GM18502 (cell line): ENCODE results near the gene TAF1B.

Source experiments
- ATAC-seq: cut with Tn5 transposase; IDR thresholded peaks from one replicate; pipeline ENCODE4 v1.9.1; 2021; ENCODE audit warnings: mild to moderate bottlenecking; ENCODE audit not compliant: unreplicated experiment, poor library complexity

Gene TAF1B

DNA sequence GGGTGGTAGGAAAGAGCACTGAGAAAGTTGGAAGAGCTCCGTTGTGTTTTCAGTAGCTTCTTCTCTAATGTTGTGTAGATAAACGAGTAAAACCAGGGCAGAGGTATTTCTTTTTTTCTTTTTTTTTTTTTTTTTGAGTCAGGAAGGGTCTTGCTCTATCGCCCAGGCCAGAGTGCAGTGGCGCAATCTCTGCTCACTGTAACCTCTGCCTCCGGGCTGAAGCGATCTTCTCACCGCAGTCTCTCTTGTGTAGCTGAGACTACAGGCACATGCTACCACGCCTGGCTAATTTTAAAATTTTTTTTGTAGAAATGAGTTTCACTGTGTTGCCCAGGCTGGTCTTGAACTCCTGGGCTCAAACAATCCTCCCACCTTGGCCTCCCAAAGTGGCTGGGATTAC lies 114.8 kb downstream of the TAF1B start:
- no peak for ATAC-seq

DNA sequence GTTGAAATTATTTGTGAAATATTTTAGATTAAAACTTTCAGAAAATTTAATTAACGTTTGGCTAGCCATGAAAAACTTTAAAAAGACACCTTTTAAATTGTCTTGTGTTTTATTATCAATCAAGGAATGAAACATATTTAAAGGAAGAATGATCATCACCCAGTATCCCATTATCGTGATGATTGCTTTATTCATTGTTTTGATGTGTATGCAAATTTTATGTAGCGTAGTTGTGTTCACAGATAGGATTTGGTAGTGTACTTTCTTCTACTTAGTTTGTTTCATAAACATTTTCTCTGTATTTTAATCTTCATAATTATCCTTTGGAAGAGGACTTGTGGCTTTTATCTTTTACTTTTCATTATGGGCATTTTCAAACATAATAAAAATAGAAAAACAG lies 116.0 kb downstream of the TAF1B start:
- no peak for ATAC-seq

DNA sequence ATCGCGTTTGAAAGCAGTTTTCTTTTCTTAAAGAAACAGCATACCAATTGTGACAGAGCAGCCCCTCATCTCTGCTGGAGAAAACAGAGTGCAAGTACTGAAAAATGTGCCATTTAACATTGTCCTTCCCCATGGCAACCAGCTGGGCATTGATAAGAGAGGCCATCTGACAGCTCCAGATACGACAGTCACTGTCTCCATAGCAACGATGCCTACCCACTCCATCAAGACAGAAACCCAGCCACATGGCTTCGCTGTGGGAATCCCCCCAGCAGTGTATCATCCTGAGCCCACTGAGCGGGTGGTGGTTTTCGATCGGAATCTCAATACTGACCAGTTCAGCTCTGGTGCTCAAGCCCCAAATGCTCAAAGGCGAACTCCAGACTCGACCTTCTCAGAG lies 117.7 kb downstream of the TAF1B start:
- ATAC-seq: no peak

DNA sequence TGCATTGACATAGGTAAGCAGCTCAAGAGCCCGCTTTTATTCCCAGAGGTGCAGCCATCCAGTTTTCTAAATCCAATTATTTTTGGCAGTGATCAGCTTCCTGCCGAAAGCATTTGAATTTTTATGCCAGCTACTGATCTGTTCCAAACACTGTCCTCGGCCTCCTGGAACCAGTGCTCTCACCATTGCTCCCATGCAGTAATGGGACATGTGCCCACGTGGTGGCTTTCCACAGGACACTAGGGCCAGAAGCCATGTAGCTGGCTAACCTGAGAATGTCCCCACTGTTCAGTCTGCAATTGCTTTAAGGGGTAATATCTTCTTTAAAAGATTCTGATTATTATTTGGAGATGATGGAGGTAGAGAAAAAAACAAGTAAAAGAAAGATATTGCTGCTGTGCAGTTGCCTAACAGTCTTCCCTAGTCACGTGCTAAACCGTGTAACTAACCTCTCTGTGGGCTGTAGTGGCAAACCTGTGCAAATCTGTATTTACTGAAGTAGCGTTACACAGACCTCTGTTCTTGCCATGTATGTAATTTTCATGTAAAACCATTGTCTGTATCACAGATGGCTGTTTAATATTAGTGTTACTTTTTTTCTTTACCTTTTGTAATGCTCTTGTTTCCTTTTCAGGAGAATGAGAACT lies 121.2 kb downstream of the TAF1B start:
- ATAC-seq: no peak

DNA sequence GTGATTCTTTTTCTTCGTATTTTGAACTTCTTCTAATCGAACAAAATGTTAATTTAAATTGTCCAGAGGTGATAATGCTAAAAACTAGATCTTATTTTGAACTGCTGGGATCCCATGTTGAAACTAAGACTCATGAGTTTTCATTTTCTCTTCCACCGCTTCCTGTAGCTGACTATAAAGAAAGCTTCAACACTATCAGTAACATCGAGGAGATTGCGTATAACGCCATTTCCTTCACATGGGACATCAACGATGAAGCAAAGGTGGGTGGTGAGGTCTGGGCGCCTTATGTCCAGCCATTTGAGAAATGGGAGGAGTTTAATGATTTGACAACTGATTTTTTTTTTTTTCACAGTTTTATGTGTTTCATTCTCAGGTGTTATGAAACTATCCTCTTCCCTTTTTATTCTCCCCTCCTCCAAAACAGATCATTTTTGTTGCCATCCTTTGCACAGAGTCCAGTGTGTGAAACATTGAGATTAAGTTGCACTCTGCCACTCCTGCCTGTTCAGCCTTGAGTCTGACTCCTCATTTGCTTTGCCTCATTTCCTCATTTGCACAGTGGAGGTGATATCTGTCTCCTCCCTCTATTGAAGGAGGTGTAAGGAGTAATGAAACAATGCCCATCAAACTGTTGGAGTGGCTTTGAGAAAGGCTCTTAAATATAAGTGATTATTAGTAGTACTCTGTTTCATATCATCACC lies 122.0 kb downstream of the TAF1B start:
- no peak for ATAC-seq

DNA sequence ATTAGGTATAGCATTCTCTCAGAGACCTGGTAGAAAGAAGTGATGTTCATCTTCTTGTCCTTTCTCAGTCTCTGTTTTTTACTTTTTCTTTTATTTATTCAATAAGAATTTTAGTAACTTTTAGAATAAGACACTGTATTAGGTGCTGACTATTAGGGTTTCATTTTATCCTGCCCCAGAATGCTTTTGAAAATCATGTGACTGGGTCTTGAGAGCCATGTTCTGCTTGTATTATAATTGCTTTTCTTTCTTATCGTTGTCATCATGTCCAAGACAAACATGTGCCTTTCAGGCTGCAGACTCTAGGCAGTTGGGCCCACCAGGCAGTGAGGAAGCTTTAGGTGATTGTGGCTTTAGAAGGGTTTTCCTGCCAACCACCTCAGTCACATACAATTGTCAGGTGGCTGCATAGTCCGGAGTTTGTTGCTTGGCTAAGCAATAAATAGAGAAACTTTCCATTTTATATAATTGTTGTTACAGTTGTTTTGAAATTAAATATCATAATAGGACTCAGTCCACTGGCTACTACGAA lies 123.3 kb downstream of the TAF1B start:
- ATAC-seq: no peak

DNA sequence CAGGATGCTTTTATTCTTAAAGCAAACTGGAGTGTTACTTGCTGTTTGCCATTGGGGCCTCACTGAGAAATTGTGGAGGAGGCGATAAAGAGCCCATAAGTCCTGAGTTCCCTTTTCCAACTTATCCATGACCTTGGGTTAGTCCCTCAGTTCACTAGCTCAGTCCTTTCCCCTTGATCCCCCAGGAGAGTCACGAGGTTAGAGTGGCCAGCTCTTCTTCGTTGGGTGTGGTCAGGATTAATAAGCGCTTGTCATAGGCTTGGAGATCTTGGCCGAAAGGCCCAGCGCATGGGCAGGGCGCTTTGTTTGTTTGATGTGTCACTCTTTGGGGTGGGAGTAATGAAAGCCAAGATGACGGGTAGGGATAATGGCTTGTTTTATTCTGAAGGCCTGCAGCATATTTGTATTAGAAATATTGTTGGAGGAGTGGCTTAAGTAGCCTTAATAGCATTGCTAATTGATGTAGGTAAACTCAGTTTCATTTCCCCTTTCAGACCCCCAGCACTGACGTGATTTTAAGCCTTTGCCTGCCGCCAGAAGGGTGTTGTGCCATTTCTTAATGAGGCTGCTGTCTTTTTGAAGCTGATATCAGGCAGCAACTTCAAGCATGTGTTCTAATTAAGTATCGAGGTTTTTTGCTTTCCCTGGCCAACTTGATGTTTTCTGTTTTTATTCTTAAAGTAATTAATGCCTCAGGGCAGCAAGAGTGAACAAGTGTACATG lies 123.9 kb downstream of the TAF1B start:
- ATAC-seq: peak; percentile 80

DNA sequence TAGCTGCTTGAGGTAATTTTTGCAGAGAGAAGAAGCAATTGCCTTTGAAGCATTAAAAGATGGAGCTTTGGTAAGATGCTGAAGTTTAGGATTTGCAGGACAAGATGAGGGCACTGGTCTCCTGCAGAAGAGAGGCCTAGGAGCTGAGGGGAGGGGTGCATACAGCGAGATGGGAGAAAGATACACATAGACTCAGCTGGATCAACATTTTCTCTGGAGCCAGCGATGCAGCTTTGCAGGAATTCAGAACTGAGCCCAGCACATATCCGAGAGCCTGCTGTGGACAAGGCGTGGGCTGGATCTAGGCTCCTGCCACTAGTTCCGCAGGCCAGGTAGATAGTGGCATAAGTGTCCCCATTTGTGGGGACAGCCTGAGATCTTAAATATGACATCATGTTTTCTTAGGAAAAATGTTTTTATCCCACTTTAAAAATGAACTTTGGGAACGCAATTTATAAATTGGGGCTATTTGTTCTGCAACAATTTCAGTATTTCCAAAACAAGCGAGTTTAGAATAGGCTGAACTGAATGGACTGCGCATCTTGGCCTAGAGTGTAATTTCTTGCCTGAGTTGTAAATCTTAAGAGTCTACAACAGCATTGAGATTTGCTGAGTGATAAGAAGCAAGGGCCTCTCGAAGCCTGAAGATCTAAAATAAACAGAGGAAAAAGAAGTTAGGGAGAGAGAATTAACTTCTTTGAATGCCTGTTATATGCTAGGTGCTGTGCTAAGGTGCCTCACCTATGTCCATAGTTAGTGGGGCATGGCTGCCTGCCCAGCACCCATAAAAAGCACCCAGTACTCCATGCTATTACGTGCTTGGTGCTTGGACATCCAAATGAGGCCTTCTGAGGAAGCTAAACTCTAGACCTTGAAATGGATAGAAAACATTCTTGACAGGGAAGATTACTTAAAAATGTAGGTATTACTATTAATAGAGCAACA lies 125.6 kb downstream of the TAF1B start:
- no peak for ATAC-seq

DNA sequence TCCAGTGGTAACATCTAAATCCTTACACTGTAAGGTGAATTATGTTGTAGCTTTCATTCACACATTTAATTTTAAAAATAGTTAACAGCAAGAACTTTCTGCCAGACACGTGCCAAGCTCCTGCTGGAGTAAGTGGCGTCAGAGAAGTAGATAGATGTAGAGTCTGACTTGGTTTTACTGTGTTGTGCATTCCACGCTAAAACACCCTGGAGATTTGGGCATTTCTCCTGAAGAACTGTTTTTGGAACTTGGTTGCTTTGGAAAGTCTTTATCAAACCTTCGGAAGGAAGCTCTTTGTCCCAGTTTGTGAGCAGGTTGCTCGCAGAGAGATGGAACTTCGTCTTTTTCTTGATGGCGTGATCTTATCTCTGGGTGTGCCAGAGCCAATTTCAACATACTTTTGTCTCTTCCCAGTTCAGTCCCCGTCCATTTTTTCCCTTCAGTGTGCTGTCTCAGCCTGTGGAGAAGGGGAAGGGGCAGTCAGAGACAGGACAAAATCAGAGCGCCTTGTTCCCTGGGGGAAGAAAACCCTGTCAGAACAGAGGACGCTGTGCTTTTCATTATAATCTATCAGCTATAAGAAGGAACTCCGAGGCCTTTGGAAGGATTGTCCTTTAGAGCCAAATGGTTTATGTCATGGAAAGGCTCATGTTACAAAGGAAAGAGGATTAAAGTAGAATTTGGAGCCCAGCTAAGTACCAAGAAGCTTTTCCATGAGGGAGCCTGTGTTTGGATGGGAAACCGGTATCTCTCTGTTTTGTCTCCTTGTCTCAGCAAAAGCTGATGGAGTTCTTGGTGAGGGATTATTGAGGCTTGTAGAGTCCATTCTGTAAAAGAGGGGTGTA lies 127.1 kb downstream of the TAF1B start:
- no peak for ATAC-seq

DNA sequence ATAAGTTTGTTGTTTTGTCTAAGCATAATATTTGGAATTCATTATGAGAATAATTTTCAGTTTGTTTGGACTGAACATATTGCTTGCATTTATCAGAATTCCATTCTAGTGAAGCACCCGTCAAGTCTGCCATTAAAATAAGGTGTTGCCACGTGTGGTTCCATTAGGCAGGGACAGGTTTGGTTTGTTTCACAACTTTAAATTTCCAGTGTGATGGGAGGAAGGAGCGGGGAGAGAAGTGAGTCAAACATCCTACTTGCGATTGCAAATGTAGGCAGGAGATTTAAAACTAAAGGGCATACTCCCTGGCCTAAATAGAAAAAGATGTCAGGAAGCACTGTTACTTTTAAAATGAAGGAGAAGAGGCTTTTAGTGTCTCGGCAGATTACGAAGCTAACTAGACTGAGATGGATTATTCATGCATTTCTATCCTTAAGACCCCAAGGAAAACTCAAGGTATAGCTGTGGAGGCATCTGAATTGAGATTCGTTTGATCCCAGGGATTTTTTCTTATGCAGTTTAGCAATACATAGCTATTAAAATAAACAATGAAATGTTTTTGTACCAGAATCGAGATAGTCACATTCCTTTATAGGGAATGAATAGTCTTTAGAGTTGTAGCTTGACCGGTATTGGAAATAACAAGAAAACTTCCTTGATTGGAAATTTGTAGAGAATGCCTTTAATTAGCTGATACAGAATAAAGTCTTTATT lies 128.0 kb downstream of the TAF1B start:
- no peak for ATAC-seq

DNA sequence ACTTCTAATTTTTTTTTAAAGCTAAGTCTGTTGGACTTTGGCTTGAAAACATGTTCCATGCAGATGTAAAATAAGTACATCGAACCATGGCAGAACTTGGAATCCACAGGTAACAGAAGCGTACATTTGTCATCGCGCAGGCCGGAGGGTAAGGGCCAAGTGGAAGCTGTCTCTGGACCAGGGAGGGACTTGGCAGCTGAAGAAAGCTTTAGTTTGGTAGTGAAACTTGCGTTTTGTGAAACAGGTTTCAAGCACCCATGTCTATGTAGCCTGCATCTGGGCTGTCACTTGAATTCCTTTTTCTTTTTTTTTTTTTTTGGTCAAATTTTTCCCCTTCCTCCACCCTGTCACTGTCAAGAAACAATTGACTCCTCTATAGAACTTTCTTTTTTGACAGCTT lies 128.6 kb downstream of the TAF1B start:
- ATAC-seq: no peak

DNA sequence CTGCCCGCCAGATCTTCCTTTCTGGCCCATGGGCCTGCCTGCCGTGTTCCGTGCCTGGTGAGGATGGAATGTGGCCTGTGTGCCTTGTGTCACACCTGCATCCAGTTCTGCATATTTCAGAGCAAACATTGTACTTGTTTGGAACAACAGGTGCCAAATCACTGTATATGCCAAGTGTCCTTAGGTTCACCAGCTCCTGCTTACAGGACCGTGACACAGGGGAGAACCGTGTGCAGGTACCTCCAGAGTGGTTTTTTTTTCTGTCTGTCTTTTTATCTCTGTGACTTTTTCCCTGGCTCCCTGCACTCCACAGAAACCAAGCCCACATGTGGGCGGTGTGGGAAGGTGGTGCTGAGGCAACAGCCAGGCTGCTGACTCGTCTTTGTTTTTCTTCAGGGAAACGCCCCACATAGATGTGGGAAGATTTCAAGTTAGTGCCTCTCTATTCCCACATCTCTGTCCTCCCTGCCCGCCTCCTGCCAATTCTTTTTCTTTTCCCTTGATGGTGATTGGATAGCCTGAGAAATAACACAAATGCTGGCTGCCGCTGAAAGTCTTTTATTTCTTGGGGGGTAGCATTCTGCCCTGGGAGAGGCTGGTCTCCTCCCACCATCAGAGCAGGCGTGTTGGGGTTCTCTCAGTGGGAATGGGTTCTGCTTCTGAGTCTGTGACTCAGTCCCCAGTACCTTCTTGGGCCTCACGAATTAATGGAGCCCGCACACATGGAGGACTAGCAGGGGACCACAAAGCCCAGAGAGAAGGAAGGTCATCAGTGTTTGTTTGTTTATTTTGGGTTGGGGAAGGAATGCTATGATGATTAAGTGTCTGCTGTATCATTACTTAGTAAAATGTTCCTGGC lies 129.6 kb downstream of the TAF1B start:
- no peak for ATAC-seq

DNA sequence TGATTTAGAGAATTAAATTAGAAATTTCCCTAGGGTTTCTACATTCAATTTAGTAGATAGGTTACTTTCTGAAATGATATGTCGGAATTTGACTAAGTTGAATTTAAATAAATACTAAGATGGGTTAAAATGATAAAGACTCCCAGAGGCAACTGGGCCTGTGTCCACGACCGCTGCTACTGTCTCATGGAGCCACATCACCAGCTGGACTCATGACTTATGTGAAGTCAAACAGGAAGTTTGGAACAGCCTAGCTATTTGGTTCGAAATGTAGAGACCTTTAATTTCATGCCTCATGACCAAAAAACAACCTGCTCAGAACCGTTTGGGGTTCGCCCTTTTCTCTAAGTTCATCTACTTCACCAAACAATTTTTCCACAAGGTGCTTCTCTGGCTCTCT lies 130.4 kb downstream of the TAF1B start:
- ATAC-seq: no peak

DNA sequence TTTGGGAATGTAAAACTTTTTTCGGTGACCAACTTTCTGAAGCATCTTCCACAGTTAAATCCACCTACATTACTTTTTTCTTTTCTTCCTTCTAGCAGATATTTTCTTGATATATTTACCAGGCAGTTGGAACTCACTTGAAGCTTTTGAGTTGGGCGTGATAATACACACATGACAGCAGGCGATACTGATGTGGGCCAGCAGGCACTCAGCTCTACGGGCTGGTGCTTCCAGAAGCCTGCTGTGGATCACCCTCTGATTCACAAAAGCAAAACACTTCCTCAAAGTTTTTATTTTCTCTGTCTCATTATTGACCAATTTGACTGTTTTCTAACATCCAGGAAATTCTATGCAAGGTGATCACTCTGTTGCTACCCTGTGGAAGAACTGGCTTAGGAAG lies 131.1 kb downstream of the TAF1B start:
- ATAC-seq: no peak

DNA sequence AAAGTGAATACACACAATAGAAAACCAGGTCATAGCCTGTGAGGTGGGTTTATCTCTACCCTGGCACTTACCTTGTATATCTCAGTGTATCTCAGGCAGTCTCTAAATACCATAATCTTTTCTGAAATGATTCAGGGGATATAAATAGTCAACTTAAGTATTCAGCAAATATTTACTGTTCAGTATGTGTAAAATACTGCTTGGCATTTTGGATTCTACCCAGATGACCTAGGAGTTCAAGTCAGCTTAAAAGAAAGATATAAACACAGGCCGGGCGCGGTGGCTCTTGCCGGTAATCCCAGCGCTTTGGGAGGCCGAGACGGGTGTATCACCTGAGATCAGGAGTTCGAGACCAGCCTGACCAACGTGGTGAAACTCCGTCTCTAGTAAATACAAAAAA lies 132.1 kb downstream of the TAF1B start:
- no peak for ATAC-seq

DNA sequence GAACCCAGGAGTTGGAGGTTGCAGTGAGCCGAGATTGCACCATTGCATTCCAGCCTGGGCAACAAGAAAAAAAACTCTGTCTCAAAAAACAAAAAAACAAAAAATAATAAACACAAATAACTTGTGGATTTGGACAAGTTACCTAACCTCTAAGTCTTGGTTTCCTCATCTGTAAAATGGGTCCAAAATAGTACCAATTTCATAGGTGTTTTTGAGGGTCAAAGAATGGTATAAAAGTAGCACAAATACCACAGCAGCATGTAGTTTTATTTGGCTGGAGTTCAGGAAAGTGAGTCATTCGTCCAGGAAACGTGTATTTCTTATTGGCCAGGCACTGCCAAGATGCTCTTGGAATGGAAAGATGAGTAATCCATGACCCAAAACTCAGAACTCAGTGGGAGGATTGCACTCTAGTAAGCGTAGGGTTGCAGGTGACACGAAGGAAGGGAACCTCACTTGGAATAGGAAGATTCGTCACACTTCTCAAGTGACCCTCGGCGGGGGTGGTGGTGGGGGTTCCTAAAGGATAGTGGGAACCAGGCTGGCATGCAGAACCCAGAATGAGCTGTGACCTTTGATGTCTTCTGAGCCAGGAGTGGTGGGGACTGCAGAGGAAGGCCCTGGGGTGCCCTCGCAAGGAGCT lies 132.7 kb downstream of the TAF1B start:
- ATAC-seq: no peak

DNA sequence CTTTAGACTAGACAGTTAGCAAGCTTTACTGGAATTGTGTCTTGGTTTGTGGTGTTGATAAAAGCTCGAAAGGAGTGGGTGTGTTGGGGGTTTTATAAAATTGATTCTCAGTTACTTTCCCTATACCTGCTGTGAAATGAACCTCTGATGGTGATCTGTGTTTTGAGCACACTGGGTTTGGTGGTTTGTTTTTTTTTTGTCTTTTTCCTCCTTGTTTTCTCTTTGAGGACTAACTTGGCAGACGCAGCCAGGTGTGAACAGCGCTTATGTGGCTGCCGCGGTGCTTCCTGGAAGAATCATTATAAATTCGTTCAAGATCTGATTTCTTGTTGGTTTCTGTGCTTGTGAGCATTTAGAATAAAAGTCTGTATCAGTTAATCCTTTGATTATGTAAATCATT lies 136.7 kb downstream of the TAF1B start:
- ATAC-seq: no peak
